IMR-90 (cell line): ENCODE measurements around the gene NPB. TPM values are rescaled to one million over a fixed set of nuclear protein-coding genes. Genes with fewer than 3 reads are reported as not detected.
A peak's percentile ranks its signal among the peaks of the same experiment; 100 is the strongest.

Source experiments
- ATAC-seq: fragments of 200-7000 bp; cut with Tn5 transposase; 2 replicates; pipeline ENCODE4 v1.9.1; 2020; ENCODE audit warnings: low read depth, mild to moderate bottlenecking, moderate library complexity
- BruUV-seq: library from RNA; stranded (reverse); fragments of 400-500 nt; replicated peaks from 2 replicates; lab custom pipeline; 2021; lab: Mats Ljungman, UMichigan
- CTCF ChIA-PET: fragments of 300-600 bp; formaldehyde crosslinking; extraction: SDS; loops from one replicate; lab custom pipeline; 2021; ENCODE audit warnings: antibody characterized with exemption; lab: Yijun Ruan, JAX
- POLR2A ChIA-PET: fragments of 300-600 bp; sonication (Branson Sonifier 250); formaldehyde crosslinking; loops from one replicate; lab custom pipeline; 2022; ENCODE audit warnings: antibody characterized with exemption; ENCODE audit not compliant: unreplicated experiment; lab: Charles Lee
- DNase-seq: peaks from one replicate; pipeline ENCODE4 v3.0.0; 2013
- H2AFZ ChIP-seq: replicated peaks from 2 replicates; pipeline ENCODE3; 2013; ENCODE audit warnings: low read length, mild to moderate bottlenecking; ENCODE audit not compliant: poor library complexity
- H2AK5ac ChIP-seq: 2 replicates; pipeline ENCODE4 v1.6.1; 2013; ENCODE audit warnings: low read depth, low read length, inconsistent platforms
- H2AK9ac ChIP-seq: replicated peaks from 2 replicates; pipeline ENCODE3; 2013; ENCODE audit warnings: mild to moderate bottlenecking, low read depth, low read length, moderate library complexity; ENCODE audit not compliant: poor library complexity
- H2BK120ac ChIP-seq: 2 replicates; pipeline ENCODE4 v1.6.1; 2013; ENCODE audit warnings: low read depth, low read length, inconsistent platforms
- H2BK15ac ChIP-seq: 3 replicates; pipeline ENCODE4 v1.6.1; 2013; ENCODE audit warnings: low read depth, low read length, inconsistent platforms
- H2BK20ac ChIP-seq: 2 replicates; pipeline ENCODE4 v1.6.1; 2013; ENCODE audit warnings: low read depth, mild to moderate bottlenecking, inconsistent platforms, low read length, moderate library complexity
- H2BK5ac ChIP-seq: 2 replicates; pipeline ENCODE4 v1.6.1; 2013; ENCODE audit warnings: mild to moderate bottlenecking, low read depth, low read length, inconsistent platforms; ENCODE audit not compliant: poor library complexity, severe bottlenecking
- H3K14ac ChIP-seq: replicated peaks from 2 replicates; pipeline ENCODE4 v1.6.1; 2013; ENCODE audit warnings: low read depth, low read length, inconsistent platforms
- H3K18ac ChIP-seq: 2 replicates; pipeline ENCODE4 v1.6.1; 2013; ENCODE audit warnings: low read depth, low read length, control low read depth
- H3K23ac ChIP-seq: 2 replicates; pipeline ENCODE4 v1.6.1; 2013; ENCODE audit warnings: low read depth, low read length, inconsistent platforms
- H3K27ac ChIP-seq: 2 replicates; pipeline ENCODE4 v1.5.1; 2013; ENCODE audit warnings: mild to moderate bottlenecking, control low read depth, low read length; ENCODE audit not compliant: insufficient read depth
- H3K27me3 ChIP-seq: 2 replicates; pipeline ENCODE4 v1.6.1; 2013; ENCODE audit warnings: low read length; ENCODE audit not compliant: control insufficient read depth, insufficient read depth
- H3K36me3 ChIP-seq: 2 replicates; pipeline ENCODE4 v1.6.1; 2013; ENCODE audit warnings: low read length, mixed read lengths; ENCODE audit not compliant: control insufficient read depth, insufficient read depth
- H3K4ac ChIP-seq: 2 replicates; pipeline ENCODE4 v1.6.1; 2013; ENCODE audit warnings: low read depth, low read length, inconsistent platforms
- H3K4me1 ChIP-seq: 2 replicates; pipeline ENCODE4 v1.6.1; 2013; ENCODE audit warnings: low read length, mixed read lengths; ENCODE audit not compliant: control insufficient read depth, insufficient read depth
- H3K4me2 ChIP-seq: 2 replicates; pipeline ENCODE4 v1.6.1; 2013; ENCODE audit warnings: low read depth, mild to moderate bottlenecking, control low read depth, low read length, moderate library complexity
- H3K4me3 ChIP-seq: 2 replicates; pipeline ENCODE4 v1.5.1; 2013; ENCODE audit warnings: low read depth, mild to moderate bottlenecking, control low read depth, low read length, moderate library complexity; ENCODE audit not compliant: insufficient read depth
- H3K56ac ChIP-seq: 2 replicates; pipeline ENCODE4 v1.6.1; 2013; ENCODE audit warnings: low read length, inconsistent platforms; ENCODE audit not compliant: insufficient read depth; ENCODE audit errors: extremely low read depth
- H3K79me1 ChIP-seq, 2 experiments: 2 replicates each; pipeline ENCODE4 v1.6.1; 2013; ENCODE audit warnings: low read length in 2 of 2, inconsistent platforms in 1 of 2, low read depth in 1 of 2
- H3K9ac ChIP-seq: 2 replicates; pipeline ENCODE4 v1.6.1; 2013; ENCODE audit warnings: low read depth, low read length, control low read depth
- H3K9me1 ChIP-seq: 2 replicates; pipeline ENCODE4 v1.6.1; 2013; ENCODE audit warnings: low read length, inconsistent platforms; ENCODE audit not compliant: insufficient read depth
- H3K9me3 ChIP-seq: 2 replicates; pipeline ENCODE4 v1.6.1; 2013; ENCODE audit warnings: low read length; ENCODE audit not compliant: control insufficient read depth, insufficient read depth
- H4K20me1 ChIP-seq: 2 replicates; pipeline ENCODE4 v1.6.1; 2013; ENCODE audit warnings: low read length, inconsistent platforms; ENCODE audit not compliant: insufficient read depth
- H4K5ac ChIP-seq: 2 replicates; pipeline ENCODE4 v1.6.1; 2013; ENCODE audit warnings: mild to moderate bottlenecking, low read depth, low read length, control low read depth
- H4K8ac ChIP-seq, 2 experiments: 2 replicates each; pipeline ENCODE4 v1.6.1; 2013; ENCODE audit warnings: low read depth in 2 of 2, low read length in 2 of 2, control low read depth in 1 of 2, inconsistent platforms in 1 of 2
- H4K91ac ChIP-seq: 2 replicates; pipeline ENCODE4 v1.6.1; 2013; ENCODE audit warnings: low read depth, low read length, inconsistent platforms; ENCODE audit not compliant: insufficient read depth
- BHLHE40 ChIP-seq: fragments of 150-350 bp; IDR thresholded peaks from 2 replicates; pipeline ENCODE4 v1.6.1; 2016; ENCODE audit warnings: mild to moderate bottlenecking, low read depth, low read length
- CEBPB ChIP-seq: IDR thresholded peaks from 2 replicates; pipeline ENCODE4 v1.6.1; 2012; ENCODE audit warnings: low read depth, low read length, improper control_type of control experiment
- ELK1 ChIP-seq: fragments of 150-350 bp; IDR thresholded peaks from 2 replicates; pipeline ENCODE4 v1.6.1; 2016; ENCODE audit warnings: low read depth, mild to moderate bottlenecking, low read length, moderate library complexity, borderline replicate concordance
- MAFK ChIP-seq: IDR thresholded peaks from 2 replicates; pipeline ENCODE4 v1.6.1; 2012; ENCODE audit warnings: low read depth, low read length, improper control_type of control experiment
- MXI1 ChIP-seq: IDR thresholded peaks from 2 replicates; pipeline ENCODE4 v1.6.1; 2012; ENCODE audit warnings: low read depth, mild to moderate bottlenecking, low read length, moderate library complexity, borderline replicate concordance
- POLR2A ChIP-seq: IDR thresholded peaks from 2 replicates; pipeline ENCODE4 v1.6.1; 2012; ENCODE audit warnings: mild to moderate bottlenecking, low read depth, low read length
- RCOR1 ChIP-seq: IDR thresholded peaks from 2 replicates; pipeline ENCODE4 v1.6.1; 2012; ENCODE audit warnings: mild to moderate bottlenecking, low read length, improper control_type of control experiment; ENCODE audit not compliant: insufficient replicate concordance
- USF2 ChIP-seq: fragments of 150-350 bp; IDR thresholded peaks from 2 replicates; pipeline ENCODE4 v1.6.1; 2017; ENCODE audit warnings: mild to moderate bottlenecking, antibody characterized with exemption, low read length, low read depth
- WGBS, 2 experiments: methylation state at CpG; one replicate each; pipeline versions ENCODE4 v1.1.5 to v1.1.7; 2013; ENCODE audit warnings: missing lambda C conversion rate in 2 of 2; ENCODE audit not compliant: insufficient read length in 1 of 2; ENCODE audit errors: extremely low coverage in 2 of 2; 5-methylcytosine and 5-hydroxymethylcytosine counted together
- dilution Hi-C: fragments of 300-500 bp; cut with HindIII; formaldehyde crosslinking; loops from one replicate; pipeline ENCODE4 v1.14.3; 2018; ENCODE audit warnings: low sequenced_read_pairs; ENCODE audit not compliant: unreplicated experiment
- in situ Hi-C: fragments of 300-500 bp; cut with MboI; formaldehyde crosslinking; loops from 3 replicates; pipeline ENCODE4 v1.14.3; 2019; ENCODE audit warnings: low sequenced_read_pairs, inconsistent platforms, mixed read lengths
- intact Hi-C: fragments of 100-400 bp; cut with micrococcal nuclease; formaldehyde crosslinking; loops from 2 replicates; pipeline ENCODE4 v1.10.0; 2022
- polyA plus RNA-seq, 3 experiments: library from polyadenylated mRNA; depleted of rRNA; stranded (reverse); fragments of >200 nt; gene quantifications; 2 replicates each; pipeline ENCODE4 v1.2.3, GENCODE V29; 2012; ENCODE audit warnings: low replicate concordance in 1 of 3
- total RNA-seq: library from RNA; depleted of rRNA; stranded (reverse); fragments of >200 nt; gene quantifications from 2 replicates; pipeline ENCODE4 v1.2.3, GENCODE V29; 2012

The NPB gene
- total and polyA plus RNA-seq, 2 of the 4 experiments (the other 2 are of a cell fraction), result 0.51 TPM; not detected in 1

- dilution Hi-C loops, result no loop called here
- Histone ChIP-seq H2AK9ac (no peak overlapping the region), H2BK5ac (no peak overlapping the region), H4K8ac (no peak overlapping the region), H2BK20ac (no peak overlapping the region), H3K27me3 (no peaks in the 10 kb centered on the region), H4K20me1 (peaks cover 59% of the 10 kb centered on the region), H3K56ac (no peak overlapping the region), H3K9ac (no peak overlapping the region), H3K79me1 (peaks cover 18 to 65% of the 10 kb centered on the region in 2 experiments), H3K4me1 (peaks cover 9% of the 10 kb centered on the region), H2BK15ac (no peak overlapping the region), H4K91ac (no peak overlapping the region), H3K36me3 (peaks cover 52% of the 10 kb centered on the region), H3K18ac (no peak overlapping the region), H3K9me1 (peaks cover 12% of the 10 kb centered on the region; the same call in 1 of the 2 replicates), H3K4ac (no peak overlapping the region), H3K23ac (no peak overlapping the region), H3K4me2 (no peak overlapping the region), H3K4me3 (no peak overlapping the region), H2AFZ (peak overlapping the region; percentile 43), H3K14ac (no peak overlapping the region), H3K27ac (no peak overlapping the region), H3K9me3 (no peaks in the 10 kb centered on the region), H2AK5ac (no peak overlapping the region), H4K5ac (no peak overlapping the region), H2BK120ac (no peak overlapping the region)
- no TSS peak for BruUV-seq
- CTCF ChIA-PET, result no interaction called here
- in situ Hi-C loops, result no loop called here
- intact Hi-C loops, result no loop called here
- no peak for TF ChIP-seq RCOR1
- no peak for TF ChIP-seq POLR2A
- TF ChIP-seq MXI1, result no peak
- no peak for TF ChIP-seq CEBPB
- TF ChIP-seq USF2, result no peak
- no peak for TF ChIP-seq BHLHE40
- no peak for TF ChIP-seq MAFK
- no peak for TF ChIP-seq ELK1
- WGBS, 2 experiments, result 95% methylated on average over 6 of the region's 12 CpGs; no CpG with 5 or more reads in 1 of the 2 experiments
- ATAC-seq, result no peak
- POLR2A ChIA-PET, result interaction anchor here (0.7 kb wide), 1 partner anchor 13 kb away, joined by 3 read pairs; the partner anchor contains the start of gene NPB
- DNase-seq, result no peak
Observed at GRCh38 chr17:81915331-81915730, 13.3 kb downstream of the NPB start.
